NCI-H2196 treated with DMSO at 0.1 percent for 48 hours (cell line): Measurements from ENCODE around the gene SURF6.
"Not testable (repeated sequence)": the region's sequence is repeated elsewhere in the genome, so short reads cannot be mapped to it uniquely, and the experiment has no call there.

ENCODE experiments used
- DNase-seq: peaks from one replicate; lab custom pipeline; 2025; ENCODE audit not compliant: unreplicated experiment; lab: John Stamatoyannopoulos, UW

Gene SURF6

GRCh38 chr9:133301253-133302230 lies 34.4 kb downstream of the SURF6 start:
- DNase-seq: no peak

GRCh38 chr9:133299996-133300395 lies 36.0 kb downstream of the SURF6 start:
- not testable (repeated sequence) for DNase-seq

GRCh38 chr9:133294257-133294656 lies 41.7 kb downstream of the SURF6 start:
- no peak for DNase-seq

DNA sequence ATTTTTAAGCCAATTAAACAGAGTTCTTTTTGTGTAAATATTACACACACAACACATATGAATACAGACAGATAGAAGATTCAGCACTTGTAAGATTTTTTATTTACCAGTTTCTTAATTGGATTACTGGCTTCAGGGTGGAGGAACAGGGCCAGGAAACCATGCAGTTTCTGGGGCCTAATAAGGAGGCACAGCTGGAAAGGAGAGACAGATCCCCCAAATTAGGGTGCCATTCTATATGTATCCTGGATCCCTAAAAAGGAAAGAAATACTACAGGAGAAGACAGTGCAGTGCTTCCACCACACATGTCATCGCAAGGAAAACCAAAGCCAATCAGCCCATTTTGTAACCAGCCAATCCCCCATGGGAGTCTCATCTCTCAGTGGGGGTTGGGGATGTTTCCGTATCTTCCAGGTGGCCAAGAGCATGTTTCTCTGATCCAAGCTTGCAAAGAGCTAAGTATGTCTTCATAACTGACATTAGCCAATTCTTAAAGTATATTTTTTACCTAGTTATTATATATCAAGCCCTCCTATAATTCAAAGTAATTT lies 45.2 kb downstream of the SURF6 start:
- no peak for DNase-seq

DNA sequence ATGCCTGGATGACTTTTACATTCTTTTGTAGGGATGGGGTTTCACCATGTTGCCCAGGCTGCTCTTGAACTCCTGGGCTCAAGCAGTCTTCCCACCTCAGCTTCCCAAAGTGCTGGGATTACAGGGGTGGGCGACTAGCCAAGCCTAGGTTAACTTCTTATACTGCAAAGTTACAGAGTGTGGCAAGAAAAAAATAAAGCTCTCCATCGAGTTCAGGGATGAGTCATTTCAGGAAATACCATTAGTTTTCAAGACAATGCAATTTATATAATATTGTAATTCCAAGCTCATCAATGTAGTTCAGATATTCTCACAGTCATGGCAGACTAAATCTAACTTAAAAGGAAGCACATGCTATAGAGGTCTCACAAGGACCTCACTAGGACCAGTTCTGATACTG lies 49.5 kb downstream of the SURF6 start:
- DNase-seq: no peak

DNA sequence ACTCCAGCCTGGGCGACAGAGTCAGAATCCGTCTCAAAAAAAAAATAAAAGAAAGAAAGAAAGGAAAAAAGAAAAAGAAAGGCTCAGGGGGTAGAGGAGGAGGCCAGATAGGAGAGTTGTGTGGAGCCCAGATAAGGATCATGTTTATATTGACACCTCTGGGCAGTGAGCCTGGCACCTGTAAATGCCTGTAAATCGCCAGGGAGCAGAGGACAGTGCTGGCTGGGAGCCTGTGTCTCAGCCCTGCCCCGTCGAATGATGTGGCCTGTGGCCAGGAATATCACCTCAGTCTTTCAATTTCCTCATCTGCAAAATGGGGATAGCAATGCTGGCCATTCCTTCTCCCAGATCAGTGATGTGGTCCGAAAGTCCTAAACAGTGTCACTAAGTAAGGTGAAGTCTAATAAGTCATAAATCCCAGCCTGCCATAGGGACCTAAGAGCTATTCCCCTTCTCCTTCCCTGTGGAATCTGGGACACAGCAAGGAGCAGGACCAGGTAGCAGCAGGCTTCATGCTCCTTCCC lies 50.7 kb downstream of the SURF6 start:
- DNase-seq: no peak

- DNase-seq: no peak
Measured at GRCh38 chr9:133284362-133284761, 51.6 kb downstream of the SURF6 start.

DNA sequence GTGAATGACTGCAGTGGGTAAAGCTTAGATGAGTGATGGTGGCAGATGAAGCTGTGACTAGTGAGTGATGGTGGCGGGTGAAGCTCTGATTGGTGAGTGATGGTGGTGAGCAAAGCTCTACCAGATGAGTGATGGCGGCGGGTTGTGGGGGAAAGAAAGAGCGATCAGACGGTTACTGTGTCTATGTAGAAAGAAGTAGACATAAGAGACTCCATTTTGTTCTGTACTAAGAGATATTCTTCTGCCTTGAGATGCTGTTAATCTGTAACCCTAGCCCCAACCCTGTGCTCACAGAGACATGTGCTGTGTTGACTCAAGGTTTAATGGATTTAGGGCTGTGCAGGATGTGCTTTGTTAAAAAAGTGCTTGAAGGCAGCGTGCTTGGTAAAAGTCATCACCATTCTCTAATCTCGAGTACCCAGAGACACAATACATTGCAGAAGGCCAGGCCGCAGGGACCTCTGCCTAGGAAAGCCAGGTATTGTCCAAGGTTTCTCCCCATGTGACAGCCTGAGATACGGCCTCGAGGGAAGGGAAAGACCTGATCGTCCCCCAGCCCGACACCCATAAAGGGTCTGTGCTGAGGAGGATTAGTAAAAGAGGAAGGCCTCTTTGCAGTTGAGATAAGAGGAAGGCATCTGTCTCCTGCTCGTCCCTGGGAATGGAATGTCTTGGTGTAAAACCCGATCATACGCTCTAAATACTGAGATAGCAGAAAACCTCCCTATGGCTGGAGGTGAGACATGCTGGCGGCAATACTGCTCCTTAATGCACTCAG lies 52.5 kb downstream of the SURF6 start:
- DNase-seq: not testable (repeated sequence)

- DNase-seq: no peak
Measured at GRCh38 chr9:133282464-133283238, 53.3 kb downstream of the SURF6 start.

GRCh38 chr9:133280392-133280791 lies 55.6 kb downstream of the SURF6 start:
- DNase-seq: no peak
